Measurements from ENCODE around the gene CCL27. TPM values are rescaled to one million over a fixed set of nuclear protein-coding genes. Genes with fewer than 3 reads are reported as not detected.

Gene CCL27
- total RNA-seq, 2 donors from 2014 or later: not detected

- ATAC-seq (ENCODE audit: insufficient number of reproducible peaks, low FRiP score, low read depth) (no peak), DNase-seq (ENCODE audit: low spot score) (no peak)
- Histone ChIP-seq H3K4me3 (no peak overlapping the region), H3K27me3 (replicated peaks; ENCODE audit: insufficient read depth) (no peaks in the 10 kb centered on the region), H3K9me3 (no peaks in the 10 kb centered on the region), H3K27ac (no peak overlapping the region), H3K4me1 (ENCODE audit: control insufficient read depth in 1 of 2, low read depth in 2 of 2) (peaks cover 6 to 31% of the 10 kb centered on the region in 2 donors), H3K36me3 (peaks cover 30% of the 10 kb centered on the region)
- TF ChIP-seq CTCF (IDR thresholded peaks at IDR 0.05): no peak
Observed at GRCh38 chr9:34659592-34660253, 2.7 kb downstream of the CCL27 start.

GRCh38 chr9:34658461-34658860 lies 4.0 kb downstream of the CCL27 start:
- no peak overlapping the region for H3K27ac ChIP-seq
- H3K9me3 ChIP-seq: no peaks in the 10 kb centered on the region
- no peak for DNase-seq (ENCODE audit: low spot score)
- ATAC-seq (ENCODE audit: insufficient number of reproducible peaks, low FRiP score, low read depth): no peak
- no peak for TF ChIP-seq CTCF (IDR thresholded peaks at IDR 0.05)
- H3K4me3 ChIP-seq: no peak overlapping the region
- H3K27me3 ChIP-seq (replicated peaks; ENCODE audit: insufficient read depth): no peaks in the 10 kb centered on the region
- peaks cover 30% of the 10 kb centered on the region for H3K36me3 ChIP-seq
- H3K4me1 ChIP-seq (ENCODE audit: control insufficient read depth in 1 of 2, low read depth in 2 of 2): peaks cover 17 to 31% of the 10 kb centered on the region in 2 donors

GRCh38 chr9:34656992-34657391 lies 5.5 kb downstream of the CCL27 start:
- no peak for TF ChIP-seq CTCF (IDR thresholded peaks at IDR 0.05)
- H3K4me3 ChIP-seq: no peak overlapping the region
- peaks cover 28% of the 10 kb centered on the region for H3K36me3 ChIP-seq
- DNase-seq (ENCODE audit: low spot score) (no peak), ATAC-seq (ENCODE audit: insufficient number of reproducible peaks, low FRiP score, low read depth) (no peak)
- peaks cover 27 to 42% of the 10 kb centered on the region in 2 donors for H3K4me1 ChIP-seq (ENCODE audit: control insufficient read depth in 1 of 2, low read depth in 2 of 2)
- no peak overlapping the region for H3K27ac ChIP-seq
- H3K27me3 ChIP-seq (replicated peaks; ENCODE audit: insufficient read depth): no peaks in the 10 kb centered on the region
- H3K9me3 ChIP-seq: no peaks in the 10 kb centered on the region

- DNase-seq (ENCODE audit: low spot score) (no peak), ATAC-seq (ENCODE audit: insufficient number of reproducible peaks, low FRiP score, low read depth) (no peak)
- no peaks in the 10 kb centered on the region for H3K9me3 ChIP-seq
- peaks cover 12% of the 10 kb centered on the region for H3K36me3 ChIP-seq
- peak overlapping the region; percentile 69 to 92 for H3K27ac ChIP-seq
- no peaks in the 10 kb centered on the region for H3K27me3 ChIP-seq (replicated peaks; ENCODE audit: insufficient read depth)
- H3K4me3 ChIP-seq: peak overlapping the region; percentile 18
- peaks cover 32 to 56% of the 10 kb centered on the region in 2 donors for H3K4me1 ChIP-seq (ENCODE audit: control insufficient read depth in 1 of 2, low read depth in 2 of 2)
- no peak for TF ChIP-seq CTCF (IDR thresholded peaks at IDR 0.05)
Observed at GRCh38 chr9:34655394-34655793, 7.1 kb downstream of the CCL27 start.

- H3K9me3 ChIP-seq: no peaks in the 10 kb centered on the region
- no peak for TF ChIP-seq CTCF (IDR thresholded peaks at IDR 0.05)
- peak overlapping the region; percentile 67 for H3K4me3 ChIP-seq
- H3K27ac ChIP-seq: peak overlapping the region; percentile 85 to 92
- ATAC-seq (ENCODE audit: insufficient number of reproducible peaks, low FRiP score, low read depth): peak; percentile 50
- DNase-seq (ENCODE audit: low spot score): peak; percentile 46
- no peaks in the 10 kb centered on the region for H3K27me3 ChIP-seq (replicated peaks; ENCODE audit: insufficient read depth)
- peaks cover 32 to 56% of the 10 kb centered on the region in 2 donors for H3K4me1 ChIP-seq (ENCODE audit: control insufficient read depth in 1 of 2, low read depth in 2 of 2)
- peaks cover 12% of the 10 kb centered on the region for H3K36me3 ChIP-seq
Observed at GRCh38 chr9:34654323-34655051, 8.0 kb downstream of the CCL27 start.

Data from thoracic aorta (tissue), 2 donors.